ENCODE results near the gene TAOK1. TPM values are rescaled to one million over a fixed set of nuclear protein-coding genes. Genes with fewer than 3 reads are reported as not detected.

The TAOK1 gene
- total and polyA plus RNA-seq, 4 donors = 4.3 to 20.5 (median 12.6) TPM

- no peak for DNase-seq (ENCODE audit: low spot score)
- H3K27ac ChIP-seq (ENCODE audit: low read depth in 1 of 2, low read length in 2 of 2) = no peak overlapping the region
- WGBS = 78% methylated on average over 12 of the region's 12 CpGs
- no peaks in the 10 kb centered on the region for H3K9me3 ChIP-seq (ENCODE audit: control insufficient read depth in 4 of 4, low read length in 3 of 4)
- no peaks in the 10 kb centered on the region for H3K27me3 ChIP-seq (ENCODE audit: control insufficient read depth in 4 of 4, insufficient read depth in 4 of 4, low read length in 3 of 4)
- H3K36me3 ChIP-seq (ENCODE audit: control insufficient read depth in 4 of 4, insufficient read depth in 3 of 4, low read depth in 1 of 4, low read length in 3 of 4) = peaks cover 0 to 4% (median 1%) of the 10 kb centered on the region in 4 donors
- H3K4me1 ChIP-seq (ENCODE audit: control insufficient read depth in 4 of 4, insufficient read depth in 4 of 4, low read length in 3 of 4) = peaks cover 0 to 18% (median 13%) of the 10 kb centered on the region in 4 donors
- TF ChIP-seq TAF1 (conservative IDR thresholded peaks at IDR 0.05) = no peak
- no peak for TF ChIP-seq SP1 (IDR thresholded peaks at IDR 0.05)
- TF ChIP-seq RXRA (IDR thresholded peaks at IDR 0.05) = no peak
- TF ChIP-seq RAD21 (IDR thresholded peaks at IDR 0.05) = no peak
- TF ChIP-seq FOXA2 (IDR thresholded peaks at IDR 0.05) = no peak
- no peak for TF ChIP-seq NR2F2 (IDR thresholded peaks at IDR 0.05)
- TF ChIP-seq HNF4A (conservative IDR thresholded peaks at IDR 0.05) = no peak
- TF ChIP-seq REST (IDR thresholded peaks at IDR 0.05) = no peak
- TF ChIP-seq, protein P1, sequence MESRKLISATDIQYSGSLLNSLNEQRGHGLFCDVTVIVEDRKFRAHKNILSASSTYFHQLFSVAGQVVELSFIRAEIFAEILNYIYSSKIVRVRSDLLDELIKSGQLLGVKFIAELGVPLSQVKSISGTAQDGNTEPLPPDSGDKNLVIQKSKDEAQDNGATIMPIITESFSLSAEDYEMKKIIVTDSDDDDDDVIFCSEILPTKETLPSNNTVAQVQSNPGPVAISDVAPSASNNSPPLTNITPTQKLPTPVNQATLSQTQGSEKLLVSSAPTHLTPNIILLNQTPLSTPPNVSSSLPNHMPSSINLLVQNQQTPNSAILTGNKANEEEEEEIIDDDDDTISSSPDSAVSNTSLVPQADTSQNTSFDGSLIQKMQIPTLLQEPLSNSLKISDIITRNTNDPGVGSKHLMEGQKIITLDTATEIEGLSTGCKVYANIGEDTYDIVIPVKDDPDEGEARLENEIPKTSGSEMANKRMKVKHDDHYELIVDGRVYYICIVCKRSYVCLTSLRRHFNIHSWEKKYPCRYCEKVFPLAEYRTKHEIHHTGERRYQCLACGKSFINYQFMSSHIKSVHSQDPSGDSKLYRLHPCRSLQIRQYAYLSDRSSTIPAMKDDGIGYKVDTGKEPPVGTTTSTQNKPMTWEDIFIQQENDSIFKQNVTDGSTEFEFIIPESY (IDR thresholded peaks at IDR 0.05) = no peak
- no peak for TF ChIP-seq HNF4G (IDR thresholded peaks at IDR 0.05)
- TF ChIP-seq GABPA (IDR thresholded peaks at IDR 0.05 in 1 of 2, conservative IDR thresholded peaks at IDR 0.05 in 1 of 2) = no peak
- TF ChIP-seq, protein P2, sequence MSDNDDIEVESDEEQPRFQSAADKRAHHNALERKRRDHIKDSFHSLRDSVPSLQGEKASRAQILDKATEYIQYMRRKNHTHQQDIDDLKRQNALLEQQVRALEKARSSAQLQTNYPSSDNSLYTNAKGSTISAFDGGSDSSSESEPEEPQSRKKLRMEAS (IDR thresholded peaks at IDR 0.05) = no peak
- TF ChIP-seq YY1 (IDR thresholded peaks at IDR 0.05) = no peak
- TF ChIP-seq CTCF (IDR thresholded peaks at IDR 0.05; ENCODE audit: low read depth, low read length, missing input control) = no peak
- H3K9ac ChIP-seq (ENCODE audit: low read depth in 1 of 2, low read length in 2 of 2) = no peak overlapping the region
- H3K4me3 ChIP-seq (ENCODE audit: low read depth in 1 of 3, low read length in 3 of 3) = no peak overlapping the region
These were observed 194.4 kb downstream of the TAOK1 start for GRCh38 chr17:29584452-29585079.

GRCh38 chr17:29585080-29585751 is 195.1 kb downstream of the TAOK1 start:
- H3K9me3 ChIP-seq (ENCODE audit: control insufficient read depth in 4 of 4, low read length in 3 of 4) = no peaks in the 10 kb centered on the region
- H3K27me3 ChIP-seq (ENCODE audit: control insufficient read depth in 4 of 4, insufficient read depth in 4 of 4, low read length in 3 of 4) = no peaks in the 10 kb centered on the region
- H3K4me1 ChIP-seq (ENCODE audit: control insufficient read depth in 4 of 4, insufficient read depth in 4 of 4, low read length in 3 of 4) = peaks cover 1 to 25% (median 18%) of the 10 kb centered on the region in 4 donors
- no peak for DNase-seq (ENCODE audit: low spot score)
- H3K27ac ChIP-seq (ENCODE audit: low read depth in 1 of 2, low read length in 2 of 2) = no peak overlapping the region
- 79% methylated on average over 8 of the region's 8 CpGs for WGBS
- peaks cover 0 to 4% (median 1%) of the 10 kb centered on the region in 4 donors for H3K36me3 ChIP-seq (ENCODE audit: control insufficient read depth in 4 of 4, insufficient read depth in 3 of 4, low read depth in 1 of 4, low read length in 3 of 4)
- H3K9ac ChIP-seq (ENCODE audit: low read depth in 1 of 2, low read length in 2 of 2) = no peak overlapping the region
- H3K4me3 ChIP-seq (ENCODE audit: low read depth in 1 of 3, low read length in 3 of 3) = no peak overlapping the region
- TF ChIP-seq TAF1 (conservative IDR thresholded peaks at IDR 0.05) (no peak), RAD21 (IDR thresholded peaks at IDR 0.05) (no peak), REST (IDR thresholded peaks at IDR 0.05) (no peak)

All from liver (tissue), 9 donors.